Measurements from ENCODE around the gene MGA.

The MGA gene

DNA sequence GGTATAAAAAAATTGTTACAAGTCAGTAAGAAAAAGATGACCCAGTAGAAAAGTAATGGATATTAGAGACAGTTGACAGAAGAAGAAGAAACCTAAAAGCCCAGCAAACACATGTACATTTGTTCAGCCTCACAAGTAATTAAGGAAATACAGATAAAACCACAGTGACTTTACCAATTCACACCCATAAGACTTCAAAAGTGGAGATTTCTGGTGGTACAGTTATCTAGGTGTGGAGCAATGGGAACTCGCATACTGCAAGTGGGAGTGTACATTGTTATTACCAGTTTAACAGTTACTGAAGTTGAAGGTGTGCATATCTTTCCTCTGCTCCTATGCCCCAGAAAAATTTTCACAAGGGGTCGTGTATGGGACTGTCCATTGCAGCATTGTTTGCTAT, 96.0 kb downstream of the MGA start:
- no peaks in the 10 kb centered on the region for H3K4me1 ChIP-seq (ENCODE audit: insufficient read depth, poor library complexity, severe bottlenecking)
- ATAC-seq (ENCODE audit: low read depth), result no peak
- TF ChIP-seq, protein P1, sequence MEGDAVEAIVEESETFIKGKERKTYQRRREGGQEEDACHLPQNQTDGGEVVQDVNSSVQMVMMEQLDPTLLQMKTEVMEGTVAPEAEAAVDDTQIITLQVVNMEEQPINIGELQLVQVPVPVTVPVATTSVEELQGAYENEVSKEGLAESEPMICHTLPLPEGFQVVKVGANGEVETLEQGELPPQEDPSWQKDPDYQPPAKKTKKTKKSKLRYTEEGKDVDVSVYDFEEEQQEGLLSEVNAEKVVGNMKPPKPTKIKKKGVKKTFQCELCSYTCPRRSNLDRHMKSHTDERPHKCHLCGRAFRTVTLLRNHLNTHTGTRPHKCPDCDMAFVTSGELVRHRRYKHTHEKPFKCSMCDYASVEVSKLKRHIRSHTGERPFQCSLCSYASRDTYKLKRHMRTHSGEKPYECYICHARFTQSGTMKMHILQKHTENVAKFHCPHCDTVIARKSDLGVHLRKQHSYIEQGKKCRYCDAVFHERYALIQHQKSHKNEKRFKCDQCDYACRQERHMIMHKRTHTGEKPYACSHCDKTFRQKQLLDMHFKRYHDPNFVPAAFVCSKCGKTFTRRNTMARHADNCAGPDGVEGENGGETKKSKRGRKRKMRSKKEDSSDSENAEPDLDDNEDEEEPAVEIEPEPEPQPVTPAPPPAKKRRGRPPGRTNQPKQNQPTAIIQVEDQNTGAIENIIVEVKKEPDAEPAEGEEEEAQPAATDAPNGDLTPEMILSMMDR (IDR thresholded peaks at IDR 0.05; ENCODE audit: poor library complexity, severe bottlenecking), result no peak
- H3K4me3 ChIP-seq (ENCODE audit: severe bottlenecking), result no peak overlapping the region
- no peaks in the 10 kb centered on the region for H3K27me3 ChIP-seq (ENCODE audit: insufficient read depth, poor library complexity, severe bottlenecking)
- H3K27ac ChIP-seq (ENCODE audit: poor library complexity, severe bottlenecking), result no peak overlapping the region
- peaks cover 82% of the 10 kb centered on the region for H3K36me3 ChIP-seq (ENCODE audit: low read depth)
- DNase-seq (ENCODE audit: low spot score), result no peak
- H3K9me3 ChIP-seq (ENCODE audit: severe bottlenecking), result no peaks in the 10 kb centered on the region

DNA sequence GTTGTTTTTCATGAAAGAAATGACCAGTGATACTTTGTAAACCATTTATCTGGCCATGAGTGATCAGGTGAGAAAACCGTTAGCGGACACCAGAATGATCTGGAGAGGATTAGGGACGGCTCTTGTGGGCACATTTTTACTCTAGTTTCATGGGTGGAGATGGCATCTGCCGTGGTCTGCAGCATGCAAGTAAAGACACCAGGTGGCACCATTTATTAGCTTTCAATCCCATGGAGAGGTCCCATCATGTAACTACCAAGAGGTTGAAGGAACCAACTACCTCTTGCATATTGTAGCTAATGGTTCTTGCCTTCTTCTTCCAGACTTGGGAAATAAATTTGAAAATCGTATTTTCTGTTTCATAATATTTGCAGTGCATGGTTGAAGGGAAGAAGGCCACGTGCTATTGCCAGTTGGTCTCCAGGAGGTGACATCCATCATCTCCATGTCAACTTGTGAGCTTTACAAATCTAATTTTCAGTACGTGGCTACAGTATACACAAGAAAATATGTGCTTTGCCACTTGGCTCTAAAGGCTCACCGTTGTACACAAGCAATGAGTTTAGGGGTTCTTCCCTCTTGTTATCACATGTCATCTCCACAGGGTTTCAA, 112.6 kb downstream of the MGA start:
- Histone ChIP-seq H3K4me3 (ENCODE audit: severe bottlenecking) (no peak overlapping the region), H3K36me3 (ENCODE audit: low read depth) (peaks cover 27% of the 10 kb centered on the region), H3K9me3 (ENCODE audit: severe bottlenecking) (no peaks in the 10 kb centered on the region), H3K27me3 (ENCODE audit: insufficient read depth, poor library complexity, severe bottlenecking) (no peaks in the 10 kb centered on the region), H3K27ac (ENCODE audit: poor library complexity, severe bottlenecking) (peak overlapping the region; percentile 81), H3K4me1 (ENCODE audit: insufficient read depth, poor library complexity, severe bottlenecking) (peaks cover 34% of the 10 kb centered on the region)
- DNase-seq (ENCODE audit: low spot score) (no peak), ATAC-seq (ENCODE audit: low read depth) (peak; percentile 13; the same call in 1 of the 3 replicates)
- TF ChIP-seq, protein P1 (IDR thresholded peaks at IDR 0.05; ENCODE audit: poor library complexity, severe bottlenecking), result peak; percentile 97

DNA sequence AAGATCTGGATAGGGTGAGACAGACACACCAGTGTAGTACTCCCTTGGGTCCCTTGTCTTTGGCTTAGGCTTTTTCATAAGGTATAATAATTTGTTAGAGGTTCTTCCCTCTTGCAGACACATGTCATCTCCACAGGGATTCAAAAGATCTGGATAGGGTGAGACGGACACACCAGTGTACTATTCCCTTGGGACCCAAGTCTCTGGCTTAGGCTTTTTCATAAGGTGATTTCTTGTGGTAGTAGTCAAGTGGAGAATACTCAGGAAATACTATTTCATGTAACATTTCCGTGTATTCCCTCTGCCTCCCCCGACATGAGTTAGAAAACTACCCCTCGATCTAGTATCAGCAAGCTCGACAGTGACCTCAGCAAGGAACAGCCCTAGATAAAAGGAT, 113.1 kb downstream of the MGA start:
- ATAC-seq (ENCODE audit: low read depth) (no peak), DNase-seq (ENCODE audit: low spot score) (no peak)
- Histone ChIP-seq H3K9me3 (ENCODE audit: severe bottlenecking) (no peaks in the 10 kb centered on the region), H3K27me3 (ENCODE audit: insufficient read depth, poor library complexity, severe bottlenecking) (no peaks in the 10 kb centered on the region), H3K27ac (ENCODE audit: poor library complexity, severe bottlenecking) (peak overlapping the region; percentile 81), H3K36me3 (ENCODE audit: low read depth) (peaks cover 27% of the 10 kb centered on the region), H3K4me3 (ENCODE audit: severe bottlenecking) (peak overlapping the region; percentile 45), H3K4me1 (ENCODE audit: insufficient read depth, poor library complexity, severe bottlenecking) (peaks cover 39% of the 10 kb centered on the region)
- TF ChIP-seq, protein P1 (IDR thresholded peaks at IDR 0.05; ENCODE audit: poor library complexity, severe bottlenecking), result no peak

DNA sequence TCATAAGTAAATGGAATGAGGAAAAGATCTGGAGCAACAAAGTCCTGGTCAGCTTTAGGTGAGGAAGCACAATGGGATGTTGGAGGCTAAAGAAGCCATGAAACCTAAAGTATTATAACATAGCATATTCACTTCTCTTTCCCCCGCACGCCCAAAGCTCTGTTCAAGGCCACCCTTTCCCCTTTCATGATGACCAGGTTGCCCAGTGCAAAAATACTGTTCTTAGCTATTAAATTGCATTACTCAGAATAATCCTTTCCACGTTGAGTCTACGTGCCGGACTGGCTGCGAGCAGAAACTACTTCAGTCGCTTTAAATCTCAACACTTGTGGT, 113.5 kb downstream of the MGA start:
- Histone ChIP-seq H3K9me3 (ENCODE audit: severe bottlenecking) (no peaks in the 10 kb centered on the region), H3K27me3 (ENCODE audit: insufficient read depth, poor library complexity, severe bottlenecking) (no peaks in the 10 kb centered on the region), H3K27ac (ENCODE audit: poor library complexity, severe bottlenecking) (peak overlapping the region; percentile 81), H3K4me3 (ENCODE audit: severe bottlenecking) (peak overlapping the region; percentile 45), H3K36me3 (ENCODE audit: low read depth) (peaks cover 26% of the 10 kb centered on the region), H3K4me1 (ENCODE audit: insufficient read depth, poor library complexity, severe bottlenecking) (peaks cover 42% of the 10 kb centered on the region)
- no peak for DNase-seq (ENCODE audit: low spot score)
- TF ChIP-seq, protein P1 (IDR thresholded peaks at IDR 0.05; ENCODE audit: poor library complexity, severe bottlenecking), result no peak
- no peak for ATAC-seq (ENCODE audit: low read depth)

DNA sequence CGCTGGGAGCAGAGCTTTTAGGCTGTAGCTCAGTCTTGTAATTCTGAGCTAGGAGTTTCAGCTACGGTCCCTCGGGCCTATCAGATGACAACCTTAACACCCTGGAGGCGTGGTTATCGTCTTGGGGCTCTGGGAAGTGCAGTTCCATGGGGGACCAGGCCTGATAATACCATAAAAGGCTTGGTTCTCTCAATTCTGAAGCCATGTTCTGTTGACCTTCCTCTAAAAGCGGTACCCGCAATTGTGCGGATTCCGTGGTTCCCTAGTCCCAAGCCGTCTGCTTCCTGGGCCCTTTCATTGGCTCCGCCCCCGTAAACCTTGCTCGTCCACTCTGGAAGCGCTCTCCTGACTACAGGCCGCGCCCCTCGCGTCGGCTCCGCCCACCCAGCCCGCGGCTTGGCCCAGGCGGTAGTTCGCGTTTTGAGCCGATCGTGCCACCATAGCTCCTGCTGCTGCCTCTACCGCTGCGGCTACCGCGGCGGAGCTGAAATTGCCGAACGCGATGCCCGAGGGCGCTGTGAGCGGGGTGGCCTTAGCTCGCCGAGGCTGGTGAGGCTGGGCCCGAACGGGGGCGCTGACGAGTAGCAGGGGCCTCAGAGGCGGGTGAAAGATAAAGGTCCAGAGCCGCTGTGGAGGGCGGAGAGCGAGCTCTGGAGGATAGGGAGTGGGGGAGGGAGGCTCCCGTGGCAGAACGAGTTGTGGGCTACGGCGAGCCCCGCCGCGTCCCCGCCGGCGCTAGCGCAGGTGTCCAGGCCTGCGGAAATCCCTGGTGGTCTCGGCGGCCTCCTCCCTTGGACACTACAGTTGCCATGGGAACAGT, 114.1 kb downstream of the MGA start, which contains the start of gene MAPKBP1:
TSS of gene MAPKBP1 (plus strand) at position 423 of the 820 bp plus-strand sequence. CDS start 792 bp downstream, outside the sequence.
- ATAC-seq (ENCODE audit: low read depth) (peak; percentile 86), DNase-seq (ENCODE audit: low spot score) (peak; percentile 100)
- peak within 1 kb of the TSS; percentile 81 for H3K27ac ChIP-seq (ENCODE audit: poor library complexity, severe bottlenecking)
- TF ChIP-seq, protein P1 (IDR thresholded peaks at IDR 0.05; ENCODE audit: poor library complexity, severe bottlenecking), result peak; percentile 94
- H3K4me1 ChIP-seq (ENCODE audit: insufficient read depth, poor library complexity, severe bottlenecking), result peaks cover 47% of the 10 kb centered on the region
- peak within 1 kb of the TSS; percentile 45 for H3K4me3 ChIP-seq (ENCODE audit: severe bottlenecking)
- peaks cover 28% of the 10 kb centered on the region for H3K36me3 ChIP-seq (ENCODE audit: low read depth)
- H3K9me3 ChIP-seq (ENCODE audit: severe bottlenecking), result no peaks in the 10 kb centered on the region
- H3K27me3 ChIP-seq (ENCODE audit: insufficient read depth, poor library complexity, severe bottlenecking), result no peaks in the 10 kb centered on the region

Data from RWPE2 (cell line).